Vagina (tissue), 2 donors: ENCODE data around the gene PWWP2B.

ENCODE experiments used
- CTCF ChIP-seq, 3 experiments: fragments of 450-650 bp in 2 of 3; fragments of 200-600 bp in 1 of 3; sonication (generic) in 1 of 3; IDR thresholded peaks; one replicate each; pipeline ENCODE4 v1.5.1; 2017 to 2019; ENCODE audit warnings: antibody characterized with exemption in 3 of 3, mild to moderate bottlenecking in 2 of 3, moderate library complexity in 2 of 3
- POLR2A ChIP-seq, 2 donors: fragments of 450-650 bp; IDR thresholded peaks; one replicate each; pipeline ENCODE4 v1.6.1; 2017; ENCODE audit warnings: antibody characterized with exemption in 2 of 2, mild to moderate bottlenecking in 2 of 2, moderate library complexity in 2 of 2

GRCh38 chr10:132396494-132397035 lies 435 bp upstream of the PWWP2B start:
- TF ChIP-seq CTCF (IDR thresholded peaks at IDR 0.05) = no peak
- TF ChIP-seq POLR2A (IDR thresholded peaks at IDR 0.05) = no peak
